Liver (tissue), 9 donors: ENCODE measurements around the gene PLCL1. TPM values are rescaled to one million over a fixed set of nuclear protein-coding genes. Genes with fewer than 3 reads are reported as not detected.

ENCODE experiments used
- DNase-seq: peaks from one replicate; pipeline ENCODE4 v3.0.0-alpha.2; 2017; ENCODE audit warnings: low spot score
- H3K27ac ChIP-seq, 2 donors: one replicate each; pipeline ENCODE4 v1.7.0; 2013; ENCODE audit warnings: inconsistent platforms in 2 of 2, low read length in 2 of 2, control low read depth in 1 of 2, low read depth in 1 of 2, mild to moderate bottlenecking in 1 of 2
- H3K27me3 ChIP-seq, 4 donors: one replicate each; pipeline versions ENCODE4 v1.6.1 to v1.7.0; 2013; ENCODE audit warnings: low read length in 3 of 4, inconsistent platforms in 1 of 4, mild to moderate bottlenecking in 1 of 4, moderate library complexity in 1 of 4; ENCODE audit not compliant: control insufficient read depth in 4 of 4, insufficient read depth in 4 of 4
- H3K36me3 ChIP-seq, 4 donors: one replicate each; pipeline versions ENCODE4 v1.6.1 to v1.7.0; 2013; ENCODE audit warnings: low read length in 3 of 4, mild to moderate bottlenecking in 3 of 4, low read depth in 1 of 4, moderate library complexity in 1 of 4; ENCODE audit not compliant: control insufficient read depth in 4 of 4, insufficient read depth in 3 of 4
- H3K4me1 ChIP-seq, 4 donors: one replicate each; pipeline versions ENCODE4 v1.6.1 to v1.7.0; 2013; ENCODE audit warnings: low read length in 3 of 4, mild to moderate bottlenecking in 3 of 4, moderate library complexity in 1 of 4; ENCODE audit not compliant: control insufficient read depth in 4 of 4, insufficient read depth in 4 of 4
- H3K4me3 ChIP-seq, 3 donors: one replicate each; pipeline versions ENCODE4 v1.6.1 to v1.7.0; 2013; ENCODE audit warnings: low read length in 3 of 3, control low read depth in 1 of 3, low read depth in 1 of 3, mild to moderate bottlenecking in 1 of 3
- H3K9ac ChIP-seq, 2 donors: one replicate each; pipeline ENCODE4 v1.7.0; 2013; ENCODE audit warnings: low read length in 2 of 2, mild to moderate bottlenecking in 2 of 2, moderate library complexity in 2 of 2, control low read depth in 1 of 2, low read depth in 1 of 2
- H3K9me3 ChIP-seq, 4 donors: one replicate each; pipeline versions ENCODE4 v1.6.1 to v1.7.0; 2013; ENCODE audit warnings: low read length in 3 of 4; ENCODE audit not compliant: control insufficient read depth in 4 of 4
- ATF3 ChIP-seq: IDR thresholded peaks from 2 replicates; pipeline ENCODE4 v1.6.1; 2016; ENCODE audit warnings: antibody characterized with exemption
- CTCF ChIP-seq: fragments of 150-350 bp; IDR thresholded peaks from 2 replicates; pipeline ENCODE4 v1.5.1; 2017; ENCODE audit warnings: improper control_type of control experiment, low read depth, low read length; ENCODE audit not compliant: missing input control
- EGR1 ChIP-seq, 2 donors: IDR thresholded peaks; 2 replicates each; pipeline ENCODE4 v1.6.1; 2016 to 2018; ENCODE audit warnings: antibody characterized with exemption in 2 of 2, low read depth in 2 of 2
- FOXA1 ChIP-seq: IDR thresholded peaks from 2 replicates; pipeline ENCODE4 v1.6.1; 2016; ENCODE audit warnings: antibody characterized with exemption
- FOXA2 ChIP-seq: IDR thresholded peaks from 2 replicates; pipeline ENCODE4 v1.6.1; 2016; ENCODE audit warnings: antibody characterized with exemption
- GABPA ChIP-seq, 2 donors: IDR thresholded peaks in 1 of 2; conservative IDR thresholded peaks in 1 of 2; 2 replicates each; pipeline ENCODE4 v1.6.1; 2016; ENCODE audit warnings: antibody characterized with exemption in 2 of 2, mild to moderate bottlenecking in 1 of 2, moderate library complexity in 1 of 2
- HNF4A ChIP-seq, 2 donors: conservative IDR thresholded peaks; 2 replicates each; pipeline ENCODE4 v1.6.1; 2016; ENCODE audit warnings: antibody characterized with exemption in 2 of 2, mild to moderate bottlenecking in 2 of 2
- HNF4G ChIP-seq: IDR thresholded peaks from 2 replicates; pipeline ENCODE4 v1.6.1; 2016; ENCODE audit warnings: antibody characterized with exemption
- JUND ChIP-seq, 2 donors: IDR thresholded peaks; 2 replicates each; pipeline ENCODE4 v1.6.1; 2016; ENCODE audit warnings: antibody characterized with exemption in 2 of 2
- MAX ChIP-seq: IDR thresholded peaks from 2 replicates; pipeline ENCODE4 v1.6.1; 2016; ENCODE audit warnings: antibody characterized with exemption
- NR2F2 ChIP-seq: IDR thresholded peaks from 2 replicates; pipeline ENCODE4 v1.6.1; 2016; ENCODE audit warnings: antibody characterized with exemption
- RAD21 ChIP-seq, 2 donors: IDR thresholded peaks; 2 replicates each; pipeline ENCODE4 v1.6.1; 2016; ENCODE audit warnings: antibody characterized with exemption in 2 of 2, mild to moderate bottlenecking in 2 of 2
- REST ChIP-seq: IDR thresholded peaks from 2 replicates; pipeline ENCODE4 v1.6.1; 2016; ENCODE audit warnings: antibody characterized with exemption, mild to moderate bottlenecking
- RXRA ChIP-seq, 2 donors: IDR thresholded peaks; 2 replicates each; pipeline ENCODE4 v1.6.1; 2017 to 2018; ENCODE audit warnings: antibody characterized with exemption in 2 of 2, mild to moderate bottlenecking in 1 of 2
- SP1 ChIP-seq: IDR thresholded peaks from 2 replicates; pipeline ENCODE4 v1.6.1; 2018; ENCODE audit warnings: antibody characterized with exemption, mild to moderate bottlenecking
- TAF1 ChIP-seq: conservative IDR thresholded peaks from 2 replicates; pipeline ENCODE4 v1.6.1; 2016; ENCODE audit warnings: antibody characterized with exemption, mild to moderate bottlenecking
- YY1 ChIP-seq: IDR thresholded peaks from 2 replicates; pipeline ENCODE4 v1.6.1; 2016; ENCODE audit warnings: antibody characterized with exemption, mild to moderate bottlenecking
- ZBTB33 ChIP-seq: IDR thresholded peaks from 2 replicates; pipeline ENCODE4 v1.6.1; 2016; ENCODE audit warnings: antibody characterized with exemption
- WGBS: extraction: QIAGEN DNeasy Blood & Tissue Kit; methylation state at CpG from one replicate; pipeline ENCODE4 v1.1.7; 2013; 5-methylcytosine and 5-hydroxymethylcytosine counted together
- polyA plus RNA-seq, 2 donors: library from polyadenylated mRNA; stranded (reverse) in 1 of 2; unstranded in 1 of 2; fragments of 200-250 nt in 1 of 2; fragments of >200 nt in 1 of 2; fragmentation: Nextera tagmentation in 1 of 2; extraction: Ambion mirVana in 1 of 2; gene quantifications; one replicate each; pipeline versions ENCODE4 v1.2.1 to v1.2.3, GENCODE V29; 2013 to 2015
- total RNA-seq, 2 donors: library from RNA; depleted of rRNA; stranded (reverse); fragments of >200 nt; gene quantifications; one replicate each; pipeline ENCODE4 v1.2.3, GENCODE V29; 2014
- donor health status: healthy.
- donor health status: healthy.
- donor health status: healthy.
- donor health status: healthy.
- donor health status: healthy.

The PLCL1 gene
- total and polyA plus RNA-seq, 4 donors = 0.08 to 0.59 (median 0.31) TPM

- H3K27ac ChIP-seq = no peak overlapping the region
- 3% methylated on average over 1 of the region's 1 CpG for WGBS
- no peaks in the 10 kb centered on the region for H3K27me3 ChIP-seq
- no peak for TF ChIP-seq JUND (IDR thresholded peaks at IDR 0.05)
- no peak for TF ChIP-seq REST
- TF ChIP-seq TAF1 = no peak
- no peak for TF ChIP-seq EGR1 (IDR thresholded peaks at IDR 0.05; ENCODE audit: low read depth in 2 of 2)
- TF ChIP-seq ATF3 = no peak
- no peak for TF ChIP-seq NR2F2
- TF ChIP-seq GABPA (IDR thresholded peaks at IDR 0.05 in 1 of 2, conservative IDR thresholded peaks at IDR 0.05 in 1 of 2) = no peak
- no peak for TF ChIP-seq HNF4A (conservative IDR thresholded peaks at IDR 0.05)
- no peak for TF ChIP-seq HNF4G
- no peak for TF ChIP-seq MAX
- TF ChIP-seq FOXA1 = no peak
- no peak for TF ChIP-seq RXRA (IDR thresholded peaks at IDR 0.05)
- no peak for TF ChIP-seq YY1
- no peak for TF ChIP-seq SP1
- TF ChIP-seq FOXA2 = no peak
- H3K9me3 ChIP-seq = peaks cover 0 to 4% (median 0%) of the 10 kb centered on the region in 4 donors
- no peak overlapping the region for H3K9ac ChIP-seq
- H3K4me3 ChIP-seq = no peak overlapping the region
- H3K4me1 ChIP-seq = no peaks in the 10 kb centered on the region
- no peaks in the 10 kb centered on the region for H3K36me3 ChIP-seq
- no peak for DNase-seq
Measured at GRCh38 chr2:198042189-198042588, 237.8 kb downstream of the PLCL1 start.

- Histone ChIP-seq H3K9ac (no peak overlapping the region), H3K4me3 (no peak overlapping the region), H3K36me3 (no peaks in the 10 kb centered on the region), H3K9me3 (peaks cover 0 to 4% (median 0%) of the 10 kb centered on the region in 4 donors), H3K4me1 (no peaks in the 10 kb centered on the region), H3K27ac (no peak overlapping the region), H3K27me3 (no peaks in the 10 kb centered on the region)
- no peak for TF ChIP-seq HNF4G
- TF ChIP-seq RXRA (IDR thresholded peaks at IDR 0.05) = no peak
- TF ChIP-seq RAD21 (IDR thresholded peaks at IDR 0.05) = no peak
- no peak for TF ChIP-seq HNF4A (conservative IDR thresholded peaks at IDR 0.05)
- no peak for TF ChIP-seq EGR1 (IDR thresholded peaks at IDR 0.05; ENCODE audit: low read depth in 2 of 2)
- TF ChIP-seq FOXA1 = no peak
- no peak for TF ChIP-seq JUND (IDR thresholded peaks at IDR 0.05)
- TF ChIP-seq FOXA2 = no peak
- no peak for TF ChIP-seq CTCF
- TF ChIP-seq REST = no peak
- TF ChIP-seq ATF3 = no peak
- no peak for TF ChIP-seq SP1
- no peak for TF ChIP-seq GABPA (IDR thresholded peaks at IDR 0.05 in 1 of 2, conservative IDR thresholded peaks at IDR 0.05 in 1 of 2)
- TF ChIP-seq TAF1 = no peak
- TF ChIP-seq NR2F2 = no peak
- TF ChIP-seq ZBTB33 = no peak
- TF ChIP-seq YY1 = no peak
- TF ChIP-seq MAX = no peak
- WGBS = 95% methylated on average over 2 of the region's 2 CpGs
- no peak for DNase-seq
Measured at GRCh38 chr2:198044777-198045176, 240.4 kb downstream of the PLCL1 start.
